Measurements from ENCODE around the gene HAUS8. TPM values are rescaled to one million over a fixed set of nuclear protein-coding genes. Genes with fewer than 3 reads are reported as not detected.

Gene HAUS8
- total RNA-seq, 4 donors from 2014 or later: 0.97 to 4.5 (median 3.3) TPM

GRCh38 chr19:17036640-17037039 is 38.6 kb downstream of the HAUS8 start:
- H3K9me3 ChIP-seq: no peaks in the 10 kb centered on the region
- H3K27me3 ChIP-seq: peaks cover 2 to 10% (median 4%) of the 10 kb centered on the region in 3 donors
- intact Hi-C loops (cut with DNase I; ENCODE audit: low total_unique reads): no loop called here

GRCh38 chr19:17035842-17036424 is 39.3 kb downstream of the HAUS8 start:
- in situ Hi-C loops (cut with MboI; ENCODE audit: low sequenced_read_pairs in 4 of 4): loop anchor here in 2 of 4 donors (25.0 kb wide), 1 partner anchor 274 kb away; no protein-coding TSS in a partner anchor
- TF ChIP-seq CTCF (IDR thresholded peaks at IDR 0.05 in 4 of 5, conservative IDR thresholded peaks at IDR 0.05 in 1 of 5) (no peak), POLR2A (IDR thresholded peaks at IDR 0.05) (no peak)
- no peaks in the 10 kb centered on the region for H3K4me1 ChIP-seq
- H3K4me3 ChIP-seq: no peak overlapping the region
- intact Hi-C loops (cut with DNase I; ENCODE audit: low total_unique reads): no loop called here
- peaks cover 0 to 10% (median 4%) of the 10 kb centered on the region in 3 donors for H3K27me3 ChIP-seq
- no peaks in the 10 kb centered on the region for H3K36me3 ChIP-seq
- no peak for ATAC-seq
- no peak for DNase-seq
- H3K9me3 ChIP-seq: no peaks in the 10 kb centered on the region
- no peak overlapping the region for H3K27ac ChIP-seq

More at GRCh38 chr19:17036640-17037039, 38.6 kb downstream of the HAUS8 start:
- DNase-seq (no peak), ATAC-seq (no peak)
- no peak overlapping the region for H3K4me3 ChIP-seq
- no peaks in the 10 kb centered on the region for H3K4me1 ChIP-seq
- H3K36me3 ChIP-seq: no peaks in the 10 kb centered on the region
- TF ChIP-seq POLR2A (IDR thresholded peaks at IDR 0.05): no peak
- TF ChIP-seq CTCF (IDR thresholded peaks at IDR 0.05 in 4 of 5, conservative IDR thresholded peaks at IDR 0.05 in 1 of 5): no peak
- in situ Hi-C loops (cut with MboI; ENCODE audit: low sequenced_read_pairs in 4 of 4): loop anchor here in 2 of 4 donors (25.0 kb wide), 1 partner anchor 274 kb away; no protein-coding TSS in a partner anchor
- H3K27ac ChIP-seq: no peak overlapping the region

GRCh38 chr19:17031741-17032140 is 43.5 kb downstream of the HAUS8 start:
- no peaks in the 10 kb centered on the region for H3K4me1 ChIP-seq
- intact Hi-C loops (cut with DNase I; ENCODE audit: low total_unique reads): no loop called here
- no peak for TF ChIP-seq CTCF (IDR thresholded peaks at IDR 0.05 in 4 of 5, conservative IDR thresholded peaks at IDR 0.05 in 1 of 5)
- no peak for TF ChIP-seq POLR2A (IDR thresholded peaks at IDR 0.05)
- H3K27ac ChIP-seq: no peak overlapping the region
- no peak overlapping the region for H3K4me3 ChIP-seq
- no peaks in the 10 kb centered on the region for H3K36me3 ChIP-seq
- peaks cover 18 to 29% (median 26%) of the 10 kb centered on the region in 3 donors for H3K27me3 ChIP-seq
- no peaks in the 10 kb centered on the region for H3K9me3 ChIP-seq
- no peak for DNase-seq
- ATAC-seq: no peak
- in situ Hi-C loops (cut with MboI; ENCODE audit: low sequenced_read_pairs in 4 of 4): loop anchor here in 2 of 4 donors (25.0 kb wide), 1 partner anchor 269 kb away; no protein-coding TSS in a partner anchor

- no peak for DNase-seq
- intact Hi-C loops (cut with DNase I; ENCODE audit: low total_unique reads) (no loop called here), in situ Hi-C loops (cut with MboI; ENCODE audit: low sequenced_read_pairs in 4 of 4) (loop anchor here in 2 of 4 donors (25.0 kb wide), 1 partner anchor 265 kb away; no protein-coding TSS in a partner anchor)
- H3K4me3 ChIP-seq: no peak overlapping the region
- H3K9me3 ChIP-seq: peaks cover 0 to 4% (median 2%) of the 10 kb centered on the region in 3 donors
- no peaks in the 10 kb centered on the region for H3K36me3 ChIP-seq
- TF ChIP-seq POLR2A (IDR thresholded peaks at IDR 0.05) (no peak), CTCF (IDR thresholded peaks at IDR 0.05 in 4 of 5, conservative IDR thresholded peaks at IDR 0.05 in 1 of 5) (no peak)
- no peaks in the 10 kb centered on the region for H3K4me1 ChIP-seq
- H3K27ac ChIP-seq: peak overlapping the region in 1 of 4 donors; percentile 34
- no peak for ATAC-seq
- H3K27me3 ChIP-seq: peaks cover 34 to 51% (median 41%) of the 10 kb centered on the region in 3 donors
Measured at GRCh38 chr19:17027535-17027975, 47.7 kb downstream of the HAUS8 start.
